SK-N-SH treated with all-trans-retinoic acid at 6 μM for 48 hours (cell line): ENCODE results near the gene CHST13.

ENCODE experiments used
- ATAC-seq: fragments of 200-7000 bp; cut with Tn5 transposase; 3 replicates; pipeline ENCODE4 v1.9.1; 2020; ENCODE audit warnings: mild to moderate bottlenecking, moderate library complexity
- ARNTL ChIP-seq: fragments of 450-650 bp; formaldehyde crosslinking; IDR thresholded peaks from 2 replicates; pipeline ENCODE4 v1.5.0; 2020; ENCODE audit warnings: low read depth, mild to moderate bottlenecking, moderate library complexity, borderline replicate concordance
- BACH2 ChIP-seq: fragments of 250-450 bp; sonication (Bioruptor Pico); IDR thresholded peaks from 2 replicates; pipeline ENCODE4 v1.9.0; 2021; ENCODE audit warnings: mild to moderate bottlenecking, borderline replicate concordance
- CSDC2 ChIP-seq: fragments of 250-450 bp; sonication (Bioruptor Pico); IDR thresholded peaks from 2 replicates; pipeline ENCODE4 v1.5.0; 2020; ENCODE audit warnings: mild to moderate bottlenecking, moderate library complexity
- ESRRG ChIP-seq: fragments of 250-450 bp; sonication (Bioruptor Pico); IDR thresholded peaks from 2 replicates; pipeline ENCODE4 v1.6.1; 2021; ENCODE audit warnings: mild to moderate bottlenecking
- GLIS3 ChIP-seq: fragments of 250-450 bp; sonication (Bioruptor Pico); IDR thresholded peaks from 2 replicates; pipeline ENCODE4 v1.5.0; 2020; ENCODE audit warnings: mild to moderate bottlenecking, moderate library complexity
- ISL1 ChIP-seq: fragments of 250-450 bp; sonication (Bioruptor Pico); IDR thresholded peaks from 2 replicates; pipeline ENCODE4 v2.1.2; 2022; ENCODE audit warnings: mild to moderate bottlenecking, moderate library complexity
- OSR1 ChIP-seq: fragments of 250-450 bp; sonication (Bioruptor Pico); IDR thresholded peaks from 2 replicates; pipeline ENCODE4 v1.8.0; 2022; ENCODE audit warnings: moderate library complexity, mild to moderate bottlenecking, inconsistent platforms
- PPARA ChIP-seq: fragments of 250-450 bp; sonication (Bioruptor Pico); IDR thresholded peaks from 2 replicates; pipeline ENCODE4 v1.5.0; 2020; ENCODE audit warnings: mild to moderate bottlenecking, borderline replicate concordance
- RARB ChIP-seq: fragments of 250-450 bp; sonication (Bioruptor Pico); IDR thresholded peaks from 2 replicates; pipeline ENCODE4 v1.8.0; 2021; ENCODE audit warnings: mild to moderate bottlenecking, moderate library complexity
- SNAI2 ChIP-seq: fragments of 250-450 bp; sonication (Bioruptor Pico); IDR thresholded peaks from 2 replicates; pipeline ENCODE4 v1.5.0; 2020; ENCODE audit warnings: mild to moderate bottlenecking, moderate library complexity
- TCF4 ChIP-seq: fragments of 250-450 bp; sonication (Bioruptor Pico); IDR thresholded peaks from 2 replicates; pipeline ENCODE4 v1.8.0; 2021; ENCODE audit warnings: mild to moderate bottlenecking, moderate library complexity, borderline replicate concordance
- TOX ChIP-seq: fragments of 250-450 bp; sonication (Bioruptor Pico); IDR thresholded peaks from 2 replicates; pipeline ENCODE4 v1.8.0; 2021; ENCODE audit warnings: mild to moderate bottlenecking, moderate library complexity, borderline replicate concordance
- ZC3H10 ChIP-seq: fragments of 250-450 bp; sonication (Bioruptor Pico); IDR thresholded peaks from 2 replicates; pipeline ENCODE4 v1.5.1; 2021; ENCODE audit warnings: mild to moderate bottlenecking, moderate library complexity
- ZFP3 ChIP-seq: fragments of 250-450 bp; sonication (Bioruptor Pico); IDR thresholded peaks from 2 replicates; pipeline ENCODE4 v1.5.0; 2020; ENCODE audit warnings: mild to moderate bottlenecking, moderate library complexity
- ZFP30 ChIP-seq: fragments of 450-650 bp; formaldehyde crosslinking; IDR thresholded peaks from 2 replicates; pipeline ENCODE4 v1.5.0; 2022; ENCODE audit warnings: mild to moderate bottlenecking, moderate library complexity
- ZNF565 ChIP-seq: fragments of 450-650 bp; formaldehyde crosslinking; conservative IDR thresholded peaks from 2 replicates; pipeline ENCODE4 v1.5.0; 2020; ENCODE audit warnings: low read depth, mild to moderate bottlenecking, moderate library complexity
- ZNF70 ChIP-seq: fragments of 450-650 bp; formaldehyde crosslinking; IDR thresholded peaks from 2 replicates; pipeline ENCODE4 v1.5.0; 2020; ENCODE audit warnings: mild to moderate bottlenecking, moderate library complexity
- ZNF8 ChIP-seq: fragments of 450-650 bp; formaldehyde crosslinking; IDR thresholded peaks from 2 replicates; pipeline ENCODE4 v1.5.0; 2020; ENCODE audit warnings: mild to moderate bottlenecking, moderate library complexity
- TF ChIP-seq, protein P1 (sequence below): fragments of 250-450 bp; sonication (Bioruptor Pico); IDR thresholded peaks from 2 replicates; pipeline ENCODE4 v1.5.1; 2021; ENCODE audit warnings: mild to moderate bottlenecking, moderate library complexity
- TF ChIP-seq, protein P2 (sequence below): fragments of 250-450 bp; sonication (Bioruptor Pico); IDR thresholded peaks from 2 replicates; pipeline ENCODE4 v1.5.0; 2020; ENCODE audit warnings: mild to moderate bottlenecking, moderate library complexity
- TF ChIP-seq, protein P3 (sequence below): fragments of 250-450 bp; sonication (Bioruptor Pico); IDR thresholded peaks from 2 replicates; pipeline ENCODE4 v1.5.1; 2020; ENCODE audit warnings: low read depth, mild to moderate bottlenecking, moderate library complexity

The CHST13 gene

DNA sequence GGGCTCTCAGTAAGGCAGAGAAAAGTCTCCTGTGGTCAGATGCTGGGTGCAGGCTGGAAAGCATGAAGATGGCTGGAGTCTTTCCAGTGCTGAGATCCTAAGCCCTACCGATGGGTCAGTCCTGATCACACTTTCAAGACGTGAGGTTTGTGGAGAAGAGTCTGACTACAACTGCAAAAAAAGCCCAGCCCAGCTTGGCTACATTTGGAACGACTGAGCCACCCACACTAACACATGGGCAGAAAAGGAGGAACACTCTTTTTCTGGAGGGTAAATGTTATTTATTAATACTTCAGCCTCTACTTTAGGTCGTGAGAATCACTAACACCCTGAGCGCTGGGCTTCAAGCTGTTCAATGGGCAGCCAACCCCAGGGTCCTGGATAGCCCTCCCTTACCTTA is 56.8 kb downstream of the CHST13 start:
- no peak for TF ChIP-seq ZFP30 (CRISPR knock-in tag)
- TF ChIP-seq ZNF70 (CRISPR knock-in tag) = no peak
- TF ChIP-seq PPARA (CRISPR knock-in tag) = no peak
- no peak for TF ChIP-seq ZC3H10 (CRISPR knock-in tag)
- no peak for TF ChIP-seq ZFP3 (CRISPR knock-in tag)
- no peak for TF ChIP-seq ISL1 (CRISPR knock-in tag)
- TF ChIP-seq, protein P1, sequence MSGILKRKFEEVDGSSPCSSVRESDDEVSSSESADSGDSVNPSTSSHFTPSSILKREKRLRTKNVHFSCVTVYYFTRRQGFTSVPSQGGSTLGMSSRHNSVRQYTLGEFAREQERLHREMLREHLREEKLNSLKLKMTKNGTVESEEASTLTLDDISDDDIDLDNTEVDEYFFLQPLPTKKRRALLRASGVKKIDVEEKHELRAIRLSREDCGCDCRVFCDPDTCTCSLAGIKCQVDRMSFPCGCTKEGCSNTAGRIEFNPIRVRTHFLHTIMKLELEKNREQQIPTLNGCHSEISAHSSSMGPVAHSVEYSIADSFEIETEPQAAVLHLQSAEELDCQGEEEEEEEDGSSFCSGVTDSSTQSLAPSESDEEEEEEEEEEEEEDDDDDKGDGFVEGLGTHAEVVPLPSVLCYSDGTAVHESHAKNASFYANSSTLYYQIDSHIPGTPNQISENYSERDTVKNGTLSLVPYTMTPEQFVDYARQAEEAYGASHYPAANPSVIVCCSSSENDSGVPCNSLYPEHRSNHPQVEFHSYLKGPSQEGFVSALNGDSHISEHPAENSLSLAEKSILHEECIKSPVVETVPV (CRISPR knock-in tag) = no peak
- no peak for TF ChIP-seq ZNF8 (CRISPR knock-in tag)
- no peak for TF ChIP-seq ARNTL (CRISPR knock-in tag)
- no peak for TF ChIP-seq TOX (CRISPR knock-in tag)
- TF ChIP-seq CSDC2 = no peak
- TF ChIP-seq, protein P2, sequence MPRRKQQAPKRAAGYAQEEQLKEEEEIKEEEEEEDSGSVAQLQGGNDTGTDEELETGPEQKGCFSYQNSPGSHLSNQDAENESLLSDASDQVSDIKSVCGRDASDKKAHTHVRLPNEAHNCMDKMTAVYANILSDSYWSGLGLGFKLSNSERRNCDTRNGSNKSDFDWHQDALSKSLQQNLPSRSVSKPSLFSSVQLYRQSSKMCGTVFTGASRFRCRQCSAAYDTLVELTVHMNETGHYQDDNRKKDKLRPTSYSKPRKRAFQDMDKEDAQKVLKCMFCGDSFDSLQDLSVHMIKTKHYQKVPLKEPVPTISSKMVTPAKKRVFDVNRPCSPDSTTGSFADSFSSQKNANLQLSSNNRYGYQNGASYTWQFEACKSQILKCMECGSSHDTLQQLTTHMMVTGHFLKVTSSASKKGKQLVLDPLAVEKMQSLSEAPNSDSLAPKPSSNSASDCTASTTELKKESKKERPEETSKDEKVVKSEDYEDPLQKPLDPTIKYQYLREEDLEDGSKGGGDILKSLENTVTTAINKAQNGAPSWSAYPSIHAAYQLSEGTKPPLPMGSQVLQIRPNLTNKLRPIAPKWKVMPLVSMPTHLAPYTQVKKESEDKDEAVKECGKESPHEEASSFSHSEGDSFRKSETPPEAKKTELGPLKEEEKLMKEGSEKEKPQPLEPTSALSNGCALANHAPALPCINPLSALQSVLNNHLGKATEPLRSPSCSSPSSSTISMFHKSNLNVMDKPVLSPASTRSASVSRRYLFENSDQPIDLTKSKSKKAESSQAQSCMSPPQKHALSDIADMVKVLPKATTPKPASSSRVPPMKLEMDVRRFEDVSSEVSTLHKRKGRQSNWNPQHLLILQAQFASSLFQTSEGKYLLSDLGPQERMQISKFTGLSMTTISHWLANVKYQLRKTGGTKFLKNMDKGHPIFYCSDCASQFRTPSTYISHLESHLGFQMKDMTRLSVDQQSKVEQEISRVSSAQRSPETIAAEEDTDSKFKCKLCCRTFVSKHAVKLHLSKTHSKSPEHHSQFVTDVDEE = no peak
- no peak for TF ChIP-seq OSR1 (CRISPR knock-in tag)
- no peak for TF ChIP-seq ESRRG (CRISPR knock-in tag)
- TF ChIP-seq TCF4 (CRISPR knock-in tag) = no peak
- no peak for TF ChIP-seq ZNF565 (CRISPR knock-in tag)
- TF ChIP-seq SNAI2 (CRISPR knock-in tag) = no peak
- no peak for TF ChIP-seq RARB (CRISPR knock-in tag)
- TF ChIP-seq BACH2 (CRISPR knock-in tag) = no peak
- TF ChIP-seq, protein P3, sequence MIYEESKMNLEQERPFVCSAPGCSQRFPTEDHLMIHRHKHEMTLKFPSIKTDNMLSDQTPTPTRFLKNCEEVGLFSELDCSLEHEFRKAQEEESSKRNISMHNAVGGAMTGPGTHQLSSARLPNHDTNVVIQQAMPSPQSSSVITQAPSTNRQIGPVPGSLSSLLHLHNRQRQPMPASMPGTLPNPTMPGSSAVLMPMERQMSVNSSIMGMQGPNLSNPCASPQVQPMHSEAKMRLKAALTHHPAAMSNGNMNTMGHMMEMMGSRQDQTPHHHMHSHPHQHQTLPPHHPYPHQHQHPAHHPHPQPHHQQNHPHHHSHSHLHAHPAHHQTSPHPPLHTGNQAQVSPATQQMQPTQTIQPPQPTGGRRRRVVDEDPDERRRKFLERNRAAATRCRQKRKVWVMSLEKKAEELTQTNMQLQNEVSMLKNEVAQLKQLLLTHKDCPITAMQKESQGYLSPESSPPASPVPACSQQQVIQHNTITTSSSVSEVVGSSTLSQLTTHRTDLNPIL = no peak
- TF ChIP-seq, all 23 proteins: peak for 0
- no peak for ATAC-seq

DNA sequence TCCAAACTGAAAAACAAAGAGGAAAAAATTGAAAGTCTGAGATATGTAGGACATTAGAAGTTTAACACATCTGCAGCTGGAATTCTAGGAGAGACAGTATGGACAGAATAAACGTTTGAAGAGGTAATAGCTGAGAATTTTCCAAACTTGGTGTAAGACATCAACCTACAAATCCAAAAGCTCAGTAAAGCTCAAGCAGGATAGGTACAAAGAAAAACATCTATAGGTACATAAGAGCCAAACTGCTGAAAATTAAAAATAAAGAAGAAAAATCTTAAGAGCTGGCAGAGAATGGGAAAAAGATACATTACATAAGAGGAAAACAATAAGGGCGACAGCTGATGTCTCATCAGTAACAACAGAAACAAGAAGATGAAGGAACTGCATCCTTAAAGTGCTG is 57.6 kb downstream of the CHST13 start:
- no peak for ATAC-seq

DNA sequence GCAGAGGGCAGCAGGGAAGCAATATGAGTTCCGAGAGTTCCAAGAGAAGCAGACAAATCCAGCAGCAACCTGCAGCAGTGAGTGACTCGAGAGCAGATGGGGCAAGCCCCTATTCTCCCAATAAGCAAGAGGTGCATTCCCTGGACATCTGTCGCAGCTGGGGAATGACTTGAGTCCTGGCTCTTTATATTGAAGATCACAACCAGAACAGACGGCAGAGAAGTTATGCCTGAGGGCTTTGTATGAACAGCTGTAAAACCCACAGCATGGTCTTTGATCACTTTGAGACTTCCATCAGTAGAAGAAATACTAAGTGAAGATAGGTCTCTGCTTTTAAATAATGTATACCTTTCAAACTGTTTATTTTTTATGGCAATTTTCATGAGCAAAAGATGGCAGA is 58.4 kb downstream of the CHST13 start:
- ATAC-seq = no peak
- TF ChIP-seq CSDC2 = no peak
- no peak for TF ChIP-seq ZFP30 (CRISPR knock-in tag)
- no peak for TF ChIP-seq PPARA (CRISPR knock-in tag)
- TF ChIP-seq BACH2 (CRISPR knock-in tag) = no peak
- TF ChIP-seq GLIS3 (CRISPR knock-in tag) = no peak
- TF ChIP-seq, protein P1 (CRISPR knock-in tag) = no peak
- TF ChIP-seq, protein P2 = no peak
- no peak for TF ChIP-seq TOX (CRISPR knock-in tag)
- no peak for TF ChIP-seq RARB (CRISPR knock-in tag)

More for the DNA sequence above, 57.6 kb downstream of the CHST13 start:
- TF ChIP-seq ZNF8 (CRISPR knock-in tag) (no peak), ISL1 (CRISPR knock-in tag) (no peak), RARB (CRISPR knock-in tag) (no peak), ESRRG (CRISPR knock-in tag) (no peak), ZNF70 (CRISPR knock-in tag) (no peak), ZC3H10 (CRISPR knock-in tag) (no peak), SNAI2 (CRISPR knock-in tag) (no peak), ZFP30 (CRISPR knock-in tag) (no peak), ZFP3 (CRISPR knock-in tag) (no peak), ARNTL (CRISPR knock-in tag) (no peak), GLIS3 (CRISPR knock-in tag) (no peak)
- TF ChIP-seq, protein P2 = no peak
